Measurements from ENCODE around the gene STK32A.

The STK32A gene

DNA sequence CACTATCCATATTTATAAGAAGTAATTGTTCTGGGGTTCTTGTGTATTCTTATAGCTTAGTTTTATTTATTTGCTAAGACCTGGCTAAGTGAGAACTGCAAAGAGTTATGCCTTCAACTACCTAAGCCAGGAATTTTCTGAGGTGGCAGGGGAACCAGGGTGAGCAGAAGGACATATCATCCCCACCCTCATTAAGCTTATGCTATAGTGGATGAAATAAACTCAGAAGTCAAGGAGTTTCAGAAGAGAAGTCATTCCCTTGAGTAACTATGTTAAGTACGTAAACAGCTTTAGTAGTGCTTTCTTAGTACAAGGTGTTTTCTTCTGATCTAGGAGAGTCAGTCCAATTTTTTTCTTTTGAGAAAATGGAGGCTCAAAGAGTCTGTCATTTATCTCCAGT, 41.7 kb downstream of the STK32A start:
- Histone ChIP-seq H3K4me3 (ENCODE audit: low read depth, low read length) (no peak overlapping the region), H3K79me2 (no peaks in the 10 kb centered on the region), H3K27ac (no peak overlapping the region), H3K27me3 (ENCODE audit: control insufficient read depth, insufficient read depth, low read length) (no peaks in the 10 kb centered on the region), H3K4me2 (ENCODE audit: low read length) (no peak overlapping the region), H3K9ac (no peak overlapping the region), H3K4me1 (no peaks in the 10 kb centered on the region), H3K36me3 (ENCODE audit: control insufficient read depth, insufficient read depth, low read length) (no peaks in the 10 kb centered on the region), H2AFZ (no peak overlapping the region), H3K9me3 (ENCODE audit: control insufficient read depth, low read length) (no peaks in the 10 kb centered on the region)
- no peak for TF ChIP-seq CTCF (IDR thresholded peaks at IDR 0.05)

DNA sequence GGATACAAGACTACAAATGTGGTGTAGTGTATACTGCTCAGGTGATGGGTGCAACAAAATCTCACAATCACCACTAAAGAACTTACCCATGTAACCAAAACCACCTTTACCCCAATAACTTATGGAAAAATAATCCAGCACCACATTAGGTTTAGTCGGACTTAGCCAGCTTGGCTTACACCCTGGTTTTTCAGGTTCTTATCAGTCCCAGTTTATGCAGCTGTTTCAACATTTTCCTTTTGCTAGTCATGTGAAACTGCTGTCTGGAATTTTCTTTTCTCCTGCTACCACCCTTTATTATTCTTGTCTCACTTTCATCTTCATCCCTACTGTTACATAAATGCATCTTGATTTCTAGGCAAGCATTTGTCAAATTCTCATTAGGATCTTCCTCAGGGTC, 51.5 kb downstream of the STK32A start:
- Histone ChIP-seq H3K27ac (no peak overlapping the region), H3K4me1 (no peaks in the 10 kb centered on the region), H3K9me3 (ENCODE audit: control insufficient read depth, low read length) (no peaks in the 10 kb centered on the region), H3K27me3 (ENCODE audit: control insufficient read depth, insufficient read depth, low read length) (no peaks in the 10 kb centered on the region), H3K4me2 (ENCODE audit: low read length) (no peak overlapping the region), H3K36me3 (ENCODE audit: control insufficient read depth, insufficient read depth, low read length) (no peaks in the 10 kb centered on the region), H2AFZ (no peak overlapping the region), H3K9ac (no peak overlapping the region), H3K79me2 (no peaks in the 10 kb centered on the region), H3K4me3 (ENCODE audit: low read depth, low read length) (no peak overlapping the region)
- TF ChIP-seq CTCF (IDR thresholded peaks at IDR 0.05), result no peak

GRCh38 chr5:147287110-147287509, 52.3 kb downstream of the STK32A start:
- no peaks in the 10 kb centered on the region for H3K79me2 ChIP-seq
- no peak overlapping the region for H3K27ac ChIP-seq
- H2AFZ ChIP-seq, result no peak overlapping the region
- no peaks in the 10 kb centered on the region for H3K4me1 ChIP-seq
- H3K4me3 ChIP-seq (ENCODE audit: low read depth, low read length), result no peak overlapping the region
- H3K36me3 ChIP-seq (ENCODE audit: control insufficient read depth, insufficient read depth, low read length), result no peaks in the 10 kb centered on the region
- no peak overlapping the region for H3K9ac ChIP-seq
- no peaks in the 10 kb centered on the region for H3K27me3 ChIP-seq (ENCODE audit: control insufficient read depth, insufficient read depth, low read length)
- no peak overlapping the region for H3K4me2 ChIP-seq (ENCODE audit: low read length)
- no peak for TF ChIP-seq CTCF (IDR thresholded peaks at IDR 0.05)
- no peaks in the 10 kb centered on the region for H3K9me3 ChIP-seq (ENCODE audit: control insufficient read depth, low read length)

- Histone ChIP-seq H3K4me2 (ENCODE audit: low read length) (no peak overlapping the region), H3K27ac (no peak overlapping the region), H3K36me3 (ENCODE audit: control insufficient read depth, insufficient read depth, low read length) (no peaks in the 10 kb centered on the region), H3K79me2 (no peaks in the 10 kb centered on the region), H3K4me1 (no peaks in the 10 kb centered on the region), H2AFZ (no peak overlapping the region), H3K9ac (no peak overlapping the region), H3K4me3 (ENCODE audit: low read depth, low read length) (no peak overlapping the region), H3K27me3 (ENCODE audit: control insufficient read depth, insufficient read depth, low read length) (no peaks in the 10 kb centered on the region), H3K9me3 (ENCODE audit: control insufficient read depth, low read length) (no peaks in the 10 kb centered on the region)
- TF ChIP-seq CTCF (IDR thresholded peaks at IDR 0.05), result no peak
Observed at GRCh38 chr5:147290261-147290660, 55.4 kb downstream of the STK32A start.

GRCh38 chr5:147303251-147303650, 68.4 kb downstream of the STK32A start:
- Histone ChIP-seq H2AFZ (no peak overlapping the region), H3K79me2 (no peaks in the 10 kb centered on the region), H3K4me3 (ENCODE audit: low read depth, low read length) (no peak overlapping the region), H3K9me3 (ENCODE audit: control insufficient read depth, low read length) (no peaks in the 10 kb centered on the region), H3K4me2 (ENCODE audit: low read length) (no peak overlapping the region), H3K4me1 (no peaks in the 10 kb centered on the region), H3K36me3 (ENCODE audit: control insufficient read depth, insufficient read depth, low read length) (no peaks in the 10 kb centered on the region), H3K9ac (no peak overlapping the region), H3K27me3 (ENCODE audit: control insufficient read depth, insufficient read depth, low read length) (no peaks in the 10 kb centered on the region), H3K27ac (no peak overlapping the region)
- no peak for TF ChIP-seq CTCF (IDR thresholded peaks at IDR 0.05)
